GM21367 (cell line): ENCODE results near the gene PHGDH.
"Not testable (repeated sequence)": the region's sequence is repeated elsewhere in the genome, so short reads cannot be mapped to it uniquely, and the experiment has no call there.

Source experiments
- ATAC-seq: cut with Tn5 transposase; IDR thresholded peaks from one replicate; pipeline ENCODE4 v1.9.1; 2021; ENCODE audit not compliant: unreplicated experiment

The PHGDH gene

DNA sequence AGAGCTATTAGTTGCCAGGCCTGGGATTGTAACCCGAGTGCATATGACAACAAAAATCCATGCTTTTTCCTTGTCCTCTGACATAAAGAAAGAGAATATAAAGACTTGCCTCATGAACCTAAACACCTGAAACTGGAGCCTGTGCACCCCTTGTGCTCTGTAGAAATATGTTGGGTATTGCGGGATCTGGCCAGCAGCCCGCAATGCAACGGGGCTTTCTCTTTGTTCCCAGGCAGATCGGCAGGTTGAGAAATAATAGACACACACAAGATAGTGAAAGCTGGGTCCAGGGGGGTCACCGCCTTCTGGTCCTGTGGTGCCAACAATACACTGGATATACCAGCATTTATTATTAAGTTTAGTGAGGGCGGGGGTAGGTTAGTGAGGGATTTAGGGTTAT, 74.3 kb downstream of the PHGDH start:
- ATAC-seq, result not testable (repeated sequence)

GRCh38 chr1:119786473-119787050, 74.8 kb downstream of the PHGDH start:
- ATAC-seq, result not testable (repeated sequence)

- no peak for ATAC-seq
Observed at GRCh38 chr1:119787776-119788175, 76.0 kb downstream of the PHGDH start.

DNA sequence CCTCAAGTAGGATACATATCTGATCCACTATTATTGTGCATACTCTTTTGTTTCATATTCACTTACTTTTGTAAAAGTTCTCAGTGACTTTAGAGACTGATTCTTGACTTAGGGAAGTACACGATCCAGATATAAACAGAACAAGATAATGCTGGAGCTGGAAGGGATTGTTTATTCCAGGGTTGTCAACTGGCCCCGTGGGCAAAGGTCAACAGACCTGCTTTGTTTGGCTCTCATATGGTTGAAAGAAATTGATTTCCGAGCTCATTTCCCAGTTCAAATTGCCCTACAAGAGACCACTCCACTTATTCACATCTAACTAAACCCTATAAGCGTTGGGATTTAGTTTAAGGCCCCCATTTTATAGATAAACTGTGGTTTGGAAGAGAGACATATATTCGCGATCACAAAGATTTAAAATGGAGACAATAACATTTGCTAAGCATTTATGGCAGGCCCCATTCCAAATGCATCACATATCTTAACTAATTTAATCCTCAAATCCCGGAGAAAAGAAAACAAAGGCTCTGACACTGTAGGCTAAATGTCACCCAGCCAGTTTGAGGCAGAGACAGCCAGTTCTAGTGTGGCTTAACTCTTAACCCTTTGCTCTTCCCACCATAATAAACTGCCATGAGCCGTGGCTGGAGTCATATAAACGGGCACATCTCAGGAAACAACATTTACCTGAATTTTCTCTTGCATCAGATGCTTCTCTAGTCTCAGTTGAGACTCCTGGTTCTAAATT, 78.9 kb downstream of the PHGDH start:
- ATAC-seq, result no peak

- no peak for ATAC-seq
Observed at GRCh38 chr1:119791377-119791776, 79.6 kb downstream of the PHGDH start.
